Liver (tissue), 9 donors: ENCODE data around the gene NT5DC2. TPM values are rescaled to one million over a fixed set of nuclear protein-coding genes. Genes with fewer than 3 reads are reported as not detected.

Experiments
- DNase-seq: peaks from one replicate; pipeline ENCODE4 v3.0.0-alpha.2; 2017; ENCODE audit warnings: low spot score
- H3K27ac ChIP-seq, 2 donors: one replicate each; pipeline ENCODE4 v1.7.0; 2013; ENCODE audit warnings: inconsistent platforms in 2 of 2, low read length in 2 of 2, control low read depth in 1 of 2, low read depth in 1 of 2, mild to moderate bottlenecking in 1 of 2
- H3K27me3 ChIP-seq, 4 donors: one replicate each; pipeline versions ENCODE4 v1.6.1 to v1.7.0; 2013; ENCODE audit warnings: low read length in 3 of 4, inconsistent platforms in 1 of 4, mild to moderate bottlenecking in 1 of 4, moderate library complexity in 1 of 4; ENCODE audit not compliant: control insufficient read depth in 4 of 4, insufficient read depth in 4 of 4
- H3K36me3 ChIP-seq, 4 donors: one replicate each; pipeline versions ENCODE4 v1.6.1 to v1.7.0; 2013; ENCODE audit warnings: low read length in 3 of 4, mild to moderate bottlenecking in 3 of 4, low read depth in 1 of 4, moderate library complexity in 1 of 4; ENCODE audit not compliant: control insufficient read depth in 4 of 4, insufficient read depth in 3 of 4
- H3K4me1 ChIP-seq, 4 donors: one replicate each; pipeline versions ENCODE4 v1.6.1 to v1.7.0; 2013; ENCODE audit warnings: low read length in 3 of 4, mild to moderate bottlenecking in 3 of 4, moderate library complexity in 1 of 4; ENCODE audit not compliant: control insufficient read depth in 4 of 4, insufficient read depth in 4 of 4
- H3K4me3 ChIP-seq, 3 donors: one replicate each; pipeline versions ENCODE4 v1.6.1 to v1.7.0; 2013; ENCODE audit warnings: low read length in 3 of 3, control low read depth in 1 of 3, low read depth in 1 of 3, mild to moderate bottlenecking in 1 of 3
- H3K9ac ChIP-seq, 2 donors: one replicate each; pipeline ENCODE4 v1.7.0; 2013; ENCODE audit warnings: low read length in 2 of 2, mild to moderate bottlenecking in 2 of 2, moderate library complexity in 2 of 2, control low read depth in 1 of 2, low read depth in 1 of 2
- H3K9me3 ChIP-seq, 4 donors: one replicate each; pipeline versions ENCODE4 v1.6.1 to v1.7.0; 2013; ENCODE audit warnings: low read length in 3 of 4; ENCODE audit not compliant: control insufficient read depth in 4 of 4
- ATF3 ChIP-seq: IDR thresholded peaks from 2 replicates; pipeline ENCODE4 v1.6.1; 2016; ENCODE audit warnings: antibody characterized with exemption
- CTCF ChIP-seq: fragments of 150-350 bp; IDR thresholded peaks from 2 replicates; pipeline ENCODE4 v1.5.1; 2017; ENCODE audit warnings: improper control_type of control experiment, low read depth, low read length; ENCODE audit not compliant: missing input control
- EGR1 ChIP-seq, 2 donors: IDR thresholded peaks; 2 replicates each; pipeline ENCODE4 v1.6.1; 2016 to 2018; ENCODE audit warnings: antibody characterized with exemption in 2 of 2, low read depth in 2 of 2
- FOXA1 ChIP-seq: IDR thresholded peaks from 2 replicates; pipeline ENCODE4 v1.6.1; 2016; ENCODE audit warnings: antibody characterized with exemption
- FOXA2 ChIP-seq: IDR thresholded peaks from 2 replicates; pipeline ENCODE4 v1.6.1; 2016; ENCODE audit warnings: antibody characterized with exemption
- GABPA ChIP-seq, 2 donors: IDR thresholded peaks in 1 of 2; conservative IDR thresholded peaks in 1 of 2; 2 replicates each; pipeline ENCODE4 v1.6.1; 2016; ENCODE audit warnings: antibody characterized with exemption in 2 of 2, mild to moderate bottlenecking in 1 of 2, moderate library complexity in 1 of 2
- HNF4A ChIP-seq, 2 donors: conservative IDR thresholded peaks; 2 replicates each; pipeline ENCODE4 v1.6.1; 2016; ENCODE audit warnings: antibody characterized with exemption in 2 of 2, mild to moderate bottlenecking in 2 of 2
- HNF4G ChIP-seq: IDR thresholded peaks from 2 replicates; pipeline ENCODE4 v1.6.1; 2016; ENCODE audit warnings: antibody characterized with exemption
- JUND ChIP-seq, 2 donors: IDR thresholded peaks; 2 replicates each; pipeline ENCODE4 v1.6.1; 2016; ENCODE audit warnings: antibody characterized with exemption in 2 of 2
- MAX ChIP-seq: IDR thresholded peaks from 2 replicates; pipeline ENCODE4 v1.6.1; 2016; ENCODE audit warnings: antibody characterized with exemption
- NR2F2 ChIP-seq: IDR thresholded peaks from 2 replicates; pipeline ENCODE4 v1.6.1; 2016; ENCODE audit warnings: antibody characterized with exemption
- RAD21 ChIP-seq, 2 donors: IDR thresholded peaks; 2 replicates each; pipeline ENCODE4 v1.6.1; 2016; ENCODE audit warnings: antibody characterized with exemption in 2 of 2, mild to moderate bottlenecking in 2 of 2
- REST ChIP-seq: IDR thresholded peaks from 2 replicates; pipeline ENCODE4 v1.6.1; 2016; ENCODE audit warnings: antibody characterized with exemption, mild to moderate bottlenecking
- RXRA ChIP-seq, 2 donors: IDR thresholded peaks; 2 replicates each; pipeline ENCODE4 v1.6.1; 2017 to 2018; ENCODE audit warnings: antibody characterized with exemption in 2 of 2, mild to moderate bottlenecking in 1 of 2
- SP1 ChIP-seq: IDR thresholded peaks from 2 replicates; pipeline ENCODE4 v1.6.1; 2018; ENCODE audit warnings: antibody characterized with exemption, mild to moderate bottlenecking
- TAF1 ChIP-seq: conservative IDR thresholded peaks from 2 replicates; pipeline ENCODE4 v1.6.1; 2016; ENCODE audit warnings: antibody characterized with exemption, mild to moderate bottlenecking
- YY1 ChIP-seq: IDR thresholded peaks from 2 replicates; pipeline ENCODE4 v1.6.1; 2016; ENCODE audit warnings: antibody characterized with exemption, mild to moderate bottlenecking
- ZBTB33 ChIP-seq: IDR thresholded peaks from 2 replicates; pipeline ENCODE4 v1.6.1; 2016; ENCODE audit warnings: antibody characterized with exemption
- WGBS: extraction: QIAGEN DNeasy Blood & Tissue Kit; methylation state at CpG from one replicate; pipeline ENCODE4 v1.1.7; 2013; 5-methylcytosine and 5-hydroxymethylcytosine counted together
- polyA plus RNA-seq, 2 donors: library from polyadenylated mRNA; stranded (reverse) in 1 of 2; unstranded in 1 of 2; fragments of 200-250 nt in 1 of 2; fragments of >200 nt in 1 of 2; fragmentation: Nextera tagmentation in 1 of 2; extraction: Ambion mirVana in 1 of 2; gene quantifications; one replicate each; pipeline versions ENCODE4 v1.2.1 to v1.2.3, GENCODE V29; 2013 to 2015
- total RNA-seq, 2 donors: library from RNA; depleted of rRNA; stranded (reverse); fragments of >200 nt; gene quantifications; one replicate each; pipeline ENCODE4 v1.2.3, GENCODE V29; 2014
- donor health status: healthy.
- donor health status: healthy.
- donor health status: healthy.
- donor health status: healthy.
- donor health status: healthy.

NT5DC2 gene
- total and polyA plus RNA-seq, 4 donors: 2.8 to 20.9 (median 3.1) TPM

- WGBS: 19% methylated on average over 78 of the region's 78 CpGs
- TF ChIP-seq JUND (IDR thresholded peaks at IDR 0.05) (no peak), RAD21 (IDR thresholded peaks at IDR 0.05) (no peak), MAX (no peak), FOXA1 (no peak), HNF4A (conservative IDR thresholded peaks at IDR 0.05) (no peak), TAF1 (no peak), YY1 (no peak), HNF4G (no peak), REST (no peak), ZBTB33 (no peak), ATF3 (no peak), EGR1 (IDR thresholded peaks at IDR 0.05; ENCODE audit: low read depth in 2 of 2) (no peak), CTCF (no peak), NR2F2 (no peak), SP1 (no peak), GABPA (IDR thresholded peaks at IDR 0.05 in 1 of 2, conservative IDR thresholded peaks at IDR 0.05 in 1 of 2) (no peak), RXRA (IDR thresholded peaks at IDR 0.05) (no peak), FOXA2 (no peak)
- H3K36me3 ChIP-seq: no peaks in the 10 kb centered on the region
Measured at GRCh38 chr3:52532838-52533622, 627 bp downstream of the NT5DC2 start.

More at GRCh38 chr3:52532838-52533622, 627 bp downstream of the NT5DC2 start:
- Histone ChIP-seq H3K9ac (no peak overlapping the region), H3K4me3 (peak overlapping the region in 1 of 3 donors; percentile 47), H3K4me1 (peaks cover 6 to 20% (median 15%) of the 10 kb centered on the region in 4 donors), H3K27ac (no peak overlapping the region), H3K9me3 (no peaks in the 10 kb centered on the region), H3K27me3 (no peaks in the 10 kb centered on the region)
- DNase-seq: peak; percentile 52
